HG03460 (cell line): ENCODE measurements around the gene CDC42BPG.
A peak's percentile ranks its signal among the peaks of the same experiment; 100 is the strongest.
"Not testable (repeated sequence)": the region's sequence is repeated elsewhere in the genome, so short reads cannot be mapped to it uniquely, and the experiment has no call there.

Experiments
- ATAC-seq: cut with Tn5 transposase; IDR thresholded peaks from one replicate; pipeline ENCODE4 v1.9.1; 2021; ENCODE audit not compliant: unreplicated experiment

CDC42BPG gene

GRCh38 chr11:64852804-64853509, 8.5 kb upstream of the CDC42BPG start:
- no peak for ATAC-seq

GRCh38 chr11:64851831-64852351, 7.4 kb upstream of the CDC42BPG start:
- no peak for ATAC-seq

- peak; percentile 53 for ATAC-seq
Observed at GRCh38 chr11:64850979-64851567, 6.6 kb upstream of the CDC42BPG start.

GRCh38 chr11:64849598-64850356, 5.3 kb upstream of the CDC42BPG start:
- ATAC-seq: no peak

- no peak for ATAC-seq
Observed at GRCh38 chr11:64848826-64849597, 4.6 kb upstream of the CDC42BPG start.

GRCh38 chr11:64848214-64848825, 3.9 kb upstream of the CDC42BPG start:
- ATAC-seq: no peak

GRCh38 chr11:64846998-64847666, 2.7 kb upstream of the CDC42BPG start:
- no peak for ATAC-seq

GRCh38 chr11:64845776-64846129, 1.3 kb upstream of the CDC42BPG start:
- not testable (repeated sequence) for ATAC-seq

GRCh38 chr11:64845129-64845775, 799 bp upstream of the CDC42BPG start:
- ATAC-seq: no peak

GRCh38 chr11:64843686-64844329, 645 bp downstream of the CDC42BPG start:
- ATAC-seq: no peak

- ATAC-seq: no peak
Observed at GRCh38 chr11:64842851-64843685, 1.4 kb downstream of the CDC42BPG start.

GRCh38 chr11:64842366-64842759, 2.1 kb downstream of the CDC42BPG start:
- ATAC-seq: no peak

GRCh38 chr11:64841592-64842365, 2.7 kb downstream of the CDC42BPG start:
- no peak for ATAC-seq

- no peak for ATAC-seq
Observed at GRCh38 chr11:64839887-64840782, 4.3 kb downstream of the CDC42BPG start.

GRCh38 chr11:64839335-64839734, 5.1 kb downstream of the CDC42BPG start:
- no peak for ATAC-seq

GRCh38 chr11:64838600-64839334, 5.7 kb downstream of the CDC42BPG start:
- ATAC-seq: no peak
